Measurements from ENCODE around the gene FOXP1.

The FOXP1 gene

GRCh38 chr3:71425491-71426071, 157.9 kb downstream of the FOXP1 start:
- DNase-seq (ENCODE audit: low spot score): peak; percentile 37

- no peak for DNase-seq (ENCODE audit: low spot score)
Measured at GRCh38 chr3:71423151-71423906, 160.2 kb downstream of the FOXP1 start.

- DNase-seq (ENCODE audit: low spot score): peak; percentile 66
Measured at GRCh38 chr3:71421820-71422566, 161.5 kb downstream of the FOXP1 start.

GRCh38 chr3:71421475-71421819, 162.1 kb downstream of the FOXP1 start:
- DNase-seq (ENCODE audit: low spot score): no peak

GRCh38 chr3:71419369-71419768, 164.2 kb downstream of the FOXP1 start:
- no peak for DNase-seq (ENCODE audit: low spot score)

- no peak for DNase-seq (ENCODE audit: low spot score)
Measured at GRCh38 chr3:71417791-71418190, 165.7 kb downstream of the FOXP1 start.

GRCh38 chr3:71416876-71417275, 166.7 kb downstream of the FOXP1 start:
- DNase-seq (ENCODE audit: low spot score): peak; percentile 52

GRCh38 chr3:71415681-71416122, 167.8 kb downstream of the FOXP1 start:
- peak; percentile 50 for DNase-seq (ENCODE audit: low spot score)

- no peak for DNase-seq (ENCODE audit: low spot score)
Measured at GRCh38 chr3:71414189-71414927, 169.2 kb downstream of the FOXP1 start.

- no peak for DNase-seq (ENCODE audit: low spot score)
Measured at GRCh38 chr3:71413572-71413971, 170.0 kb downstream of the FOXP1 start.

GRCh38 chr3:71409352-71409751, 174.2 kb downstream of the FOXP1 start:
- no peak for DNase-seq (ENCODE audit: low spot score)

GRCh38 chr3:71408903-71409302, 174.6 kb downstream of the FOXP1 start:
- DNase-seq (ENCODE audit: low spot score): no peak

GRCh38 chr3:71407823-71408222, 175.7 kb downstream of the FOXP1 start:
- DNase-seq (ENCODE audit: low spot score): no peak

GRCh38 chr3:71406972-71407810, 176.3 kb downstream of the FOXP1 start:
- DNase-seq (ENCODE audit: low spot score): no peak

- DNase-seq (ENCODE audit: low spot score): no peak
Measured at GRCh38 chr3:71402911-71403310, 180.6 kb downstream of the FOXP1 start.

GRCh38 chr3:71402280-71402679, 181.2 kb downstream of the FOXP1 start:
- DNase-seq (ENCODE audit: low spot score): no peak

- no peak for DNase-seq (ENCODE audit: low spot score)
Measured at GRCh38 chr3:71401695-71402231, 181.8 kb downstream of the FOXP1 start.

- DNase-seq (ENCODE audit: low spot score): no peak
Measured at GRCh38 chr3:71400986-71401451, 182.5 kb downstream of the FOXP1 start.

- DNase-seq (ENCODE audit: low spot score): no peak
Measured at GRCh38 chr3:71399478-71399877, 184.1 kb downstream of the FOXP1 start.

GRCh38 chr3:71398157-71398836, 185.2 kb downstream of the FOXP1 start:
- peak; percentile 59 for DNase-seq (ENCODE audit: low spot score)

Measured in CD4-positive, alpha-beta T cell treated with Interleukin-2 at 100 ng/mL for 4 hours (primary cell).